NCI-H2107 (cell line): ENCODE data around the gene DKK1.
"Not testable (repeated sequence)": the region's sequence is repeated elsewhere in the genome, so short reads cannot be mapped to it uniquely, and the experiment has no call there.

ENCODE experiments used
- DNase-seq: peaks from one replicate; lab custom pipeline; 2025; lab: John Stamatoyannopoulos, UW

Gene DKK1

GRCh38 chr10:52318136-52318701 is 4.1 kb downstream of the DKK1 start:
- DNase-seq, result no peak

- no peak for DNase-seq
Observed at GRCh38 chr10:52318822-52319464, 4.9 kb downstream of the DKK1 start.

- DNase-seq, result no peak
Observed at GRCh38 chr10:52319926-52320325, 5.8 kb downstream of the DKK1 start.

GRCh38 chr10:52322323-52322722 is 8.2 kb downstream of the DKK1 start:
- DNase-seq, result no peak

- DNase-seq, result no peak
Observed at GRCh38 chr10:52322936-52323335, 8.9 kb downstream of the DKK1 start.

- DNase-seq, result no peak
Observed at GRCh38 chr10:52326382-52326781, 12.3 kb downstream of the DKK1 start.

- DNase-seq, result no peak
Observed at GRCh38 chr10:52331638-52332364, 17.7 kb downstream of the DKK1 start.

- no peak for DNase-seq
Observed at GRCh38 chr10:52332815-52333214, 18.7 kb downstream of the DKK1 start.

GRCh38 chr10:52334595-52334994 is 20.5 kb downstream of the DKK1 start:
- DNase-seq, result no peak

- DNase-seq, result no peak
Observed at GRCh38 chr10:52335665-52336064, 21.6 kb downstream of the DKK1 start.

GRCh38 chr10:52337225-52337624 is 23.1 kb downstream of the DKK1 start:
- no peak for DNase-seq

GRCh38 chr10:52343439-52343838 is 29.4 kb downstream of the DKK1 start:
- DNase-seq, result no peak

GRCh38 chr10:52346394-52347326 is 32.6 kb downstream of the DKK1 start:
- no peak for DNase-seq

- DNase-seq, result no peak
Observed at GRCh38 chr10:52347327-52347667, 33.2 kb downstream of the DKK1 start.

GRCh38 chr10:52348037-52348564 is 34.0 kb downstream of the DKK1 start:
- no peak for DNase-seq

GRCh38 chr10:52351914-52352330 is 37.8 kb downstream of the DKK1 start:
- no peak for DNase-seq

- no peak for DNase-seq
Observed at GRCh38 chr10:52353205-52353604, 39.1 kb downstream of the DKK1 start.

GRCh38 chr10:52353960-52354394 is 39.9 kb downstream of the DKK1 start:
- DNase-seq, result no peak

- DNase-seq, result no peak
Observed at GRCh38 chr10:52357971-52358370, 43.9 kb downstream of the DKK1 start.

GRCh38 chr10:52359441-52359840 is 45.4 kb downstream of the DKK1 start:
- DNase-seq, result no peak

GRCh38 chr10:52365547-52366432 is 51.7 kb downstream of the DKK1 start:
- not testable (repeated sequence) for DNase-seq
